Endothelial cell of umbilical vein (primary cell): Measurements from ENCODE around the gene RFESD. TPM values are rescaled to one million over a fixed set of nuclear protein-coding genes. Genes with fewer than 3 reads are reported as not detected.

ENCODE experiments used
- BruUV-seq: library from RNA; stranded (reverse); fragments of 400-500 nt; replicated peaks from 2 replicates; lab custom pipeline; 2021; lab: Mats Ljungman, UMichigan
- CTCF ChIA-PET: fragments of 300-600, 350-600 bp; sonication (Branson Sonifier 250); formaldehyde crosslinking; loops from one replicate; lab custom pipeline; 2021; ENCODE audit warnings: antibody characterized with exemption, inconsistent platforms; lab: Charles Lee
- POLR2A ChIA-PET: fragments of 300-600, 350-600 bp; sonication (Branson Sonifier 250); formaldehyde crosslinking; loops from one replicate; lab custom pipeline; 2021; ENCODE audit warnings: antibody characterized with exemption, inconsistent platforms; lab: Charles Lee
- DNase-seq: peaks from one replicate; pipeline ENCODE4 v3.0.0-alpha.2; 2011; ENCODE audit warnings: low read depth, low spot score
- FAIRE-seq: peaks from 2 replicates; lab custom pipeline; 2011; peaks lifted over from hg19 to GRCh38; lab: Jason Lieb, UNC
- H2AFZ ChIP-seq: 2 replicates; pipeline ENCODE4 v1.6.0; 2012; ENCODE audit warnings: low read depth, low read length, control low read depth, inconsistent platforms
- H3K27ac ChIP-seq: 2 replicates; pipeline ENCODE4 v1.5.1; 2011; ENCODE audit warnings: low read depth, mild to moderate bottlenecking, control low read depth, low read length, moderate library complexity; ENCODE audit not compliant: insufficient read depth
- H3K27me3 ChIP-seq, 2 experiments: 2 replicates each; pipeline versions ENCODE4 v1.6.0 to v1.6.1; 2011; ENCODE audit warnings: low read length in 2 of 2, mixed read lengths in 1 of 2; ENCODE audit not compliant: control insufficient read depth in 2 of 2, insufficient read depth in 2 of 2
- H3K36me3 ChIP-seq, 2 experiments: 2 replicates in 1 of 2; 3 replicates in 1 of 2; pipeline ENCODE4 v1.5.1; 2011; ENCODE audit warnings: low read length in 2 of 2, mild to moderate bottlenecking in 1 of 2, moderate library complexity in 1 of 2; ENCODE audit not compliant: control insufficient read depth in 2 of 2, insufficient read depth in 2 of 2; ENCODE audit errors: extremely low read depth in 1 of 2
- H3K4me1 ChIP-seq: 3 replicates; pipeline ENCODE4 v1.5.1; 2011; ENCODE audit warnings: mild to moderate bottlenecking, low read length; ENCODE audit not compliant: control insufficient read depth, insufficient read depth; ENCODE audit errors: extremely low read depth
- H3K4me2 ChIP-seq: 2 replicates; pipeline ENCODE4 v1.6.1; 2011; ENCODE audit warnings: low read length, control low read depth, mixed read lengths; ENCODE audit not compliant: insufficient read depth
- H3K4me3 ChIP-seq, 3 experiments: fragments of 200-600 bp in 1 of 3; sonication (generic), shearing (Covaris generic) in 1 of 3; replicated peaks in 1 of 3; 2 replicates each; pipeline ENCODE4 v1.5.1; 2011 to 2016; ENCODE audit warnings: control low read depth in 3 of 3, low read length in 3 of 3, mild to moderate bottlenecking in 2 of 3, inconsistent platforms in 1 of 3, low read depth in 1 of 3, moderate library complexity in 1 of 3; ENCODE audit not compliant: insufficient read depth in 1 of 3
- H3K79me2 ChIP-seq: 2 replicates; pipeline ENCODE4 v1.6.0; 2012; ENCODE audit warnings: low read length, inconsistent platforms; ENCODE audit not compliant: control insufficient read depth, insufficient read depth
- H3K9ac ChIP-seq: replicated peaks from 2 replicates; pipeline ENCODE3; 2011; ENCODE audit warnings: low read length, control low read depth; ENCODE audit not compliant: insufficient read depth; ENCODE audit errors: extremely low read depth
- H3K9me1 ChIP-seq: replicated peaks from 3 replicates; pipeline ENCODE4 v1.6.0; 2011; ENCODE audit warnings: mild to moderate bottlenecking, low read length; ENCODE audit not compliant: control insufficient read depth, insufficient read depth; ENCODE audit errors: extremely low read depth
- H3K9me3 ChIP-seq: replicated peaks from 2 replicates; pipeline ENCODE4 v1.5.1; 2012; ENCODE audit warnings: low read length, inconsistent platforms; ENCODE audit not compliant: control insufficient read depth, insufficient read depth
- H4K20me1 ChIP-seq: replicated peaks from 2 replicates; pipeline ENCODE3; 2011; ENCODE audit warnings: mild to moderate bottlenecking, low read length; ENCODE audit not compliant: control insufficient read depth, insufficient read depth; ENCODE audit errors: extremely low read depth
- CTCF ChIP-seq, 2 donors: IDR thresholded peaks; 1 replicate in 1 of 2; 2 replicates in 1 of 2; pipeline ENCODE4 v1.5.1; 2011; ENCODE audit warnings: low read length in 2 of 2, mild to moderate bottlenecking in 2 of 2, moderate library complexity in 2 of 2, control low read depth in 1 of 2, inconsistent platforms in 1 of 2, low read depth in 1 of 2; ENCODE audit not compliant: insufficient read depth in 1 of 2; ENCODE audit errors: extremely low read depth in 1 of 2
- EZH2 ChIP-seq: IDR thresholded peaks from 2 replicates; pipeline ENCODE4 v1.6.1; 2012; ENCODE audit warnings: borderline replicate concordance, low read depth, mild to moderate bottlenecking, moderate library complexity, low read length, inconsistent platforms; ENCODE audit not compliant: severe bottlenecking
- FOS ChIP-seq: IDR thresholded peaks from 2 replicates; pipeline ENCODE4 v1.6.1; 2011; ENCODE audit warnings: mild to moderate bottlenecking, low read length, moderate library complexity, borderline replicate concordance; ENCODE audit not compliant: insufficient read depth
- GATA2 ChIP-seq: IDR thresholded peaks from 2 replicates; pipeline ENCODE4 v1.7.0; 2011; ENCODE audit warnings: low read depth, mild to moderate bottlenecking, moderate library complexity, mixed read lengths, low read length; ENCODE audit not compliant: insufficient read length, insufficient read depth
- JUN ChIP-seq: IDR thresholded peaks from 2 replicates; pipeline ENCODE4 v1.6.1; 2011; ENCODE audit warnings: borderline replicate concordance, low read depth; ENCODE audit not compliant: insufficient read length, insufficient read depth
- MAX ChIP-seq: IDR thresholded peaks from 2 replicates; pipeline ENCODE4 v1.6.1; 2011; ENCODE audit not compliant: insufficient read depth, insufficient read length
- MYC ChIP-seq: IDR thresholded peaks from one replicate; pipeline ENCODE4 v1.6.1; 2011; ENCODE audit warnings: mild to moderate bottlenecking, low read depth, low read length
- POLR2A ChIP-seq: IDR thresholded peaks from 2 replicates; pipeline ENCODE4 v1.6.1; 2012; ENCODE audit warnings: low read depth, mild to moderate bottlenecking, control low read depth, low read length
- POLR2AphosphoS5 ChIP-seq: IDR thresholded peaks from 2 replicates; pipeline ENCODE4 v1.6.1; 2012; ENCODE audit warnings: low read depth, mild to moderate bottlenecking, control low read depth, low read length, moderate library complexity; ENCODE audit not compliant: insufficient read depth
- dilution Hi-C: fragments of 300-500 bp; cut with MboI; formaldehyde crosslinking; loops from one replicate; pipeline ENCODE4 v1.15.0; 2019; ENCODE audit warnings: low sequenced_read_pairs; ENCODE audit not compliant: extremely low pct_ligation_motif_present
- intact Hi-C: fragments of 100-400 bp; cut with micrococcal nuclease; formaldehyde crosslinking; loops from one replicate; pipeline ENCODE4 v1.10.0; 2022
- polyA plus RNA-seq, 4 experiments: library from polyadenylated mRNA; depleted of rRNA in 3 of 4; stranded (reverse) in 3 of 4; unstranded in 1 of 4; fragments of >200 nt; gene quantifications; 2 replicates each; pipeline versions ENCODE4 v1.2.1 to v1.2.3, GENCODE V29; 2011 to 2012; ENCODE audit warnings: missing spikeins in 1 of 4
- total RNA-seq: library from RNA; stranded (reverse); gene quantifications from 2 replicates; pipeline ENCODE4 v1.2.3, GENCODE V29; 2021

RFESD gene
- total and polyA plus RNA-seq, 2 donors (not counting 3 experiments of a cell fraction or from before 2014, with no cell fraction given): 0.88 to 2.0 TPM

- Histone ChIP-seq H3K79me2 (no peaks in the 10 kb centered on the region), H4K20me1 (no peaks in the 10 kb centered on the region), H3K4me3 (no peak overlapping the region), H3K9me3 (no peaks in the 10 kb centered on the region), H2AFZ (no peak overlapping the region), H3K4me1 (peaks cover 23% of the 10 kb centered on the region), H3K36me3 (no peaks in the 10 kb centered on the region), H3K27ac (no peak overlapping the region), H3K27me3 (no peaks in the 10 kb centered on the region), H3K9ac (no peak overlapping the region), H3K4me2 (no peak overlapping the region), H3K9me1 (no peaks in the 10 kb centered on the region)
- POLR2A ChIA-PET: no interaction called here
- BruUV-seq: no TSS peak
- dilution Hi-C loops: no loop called here
- CTCF ChIA-PET: interaction anchor here (3.3 to 4.8 kb wide), 3 partner anchors 20 to 114 kb away, joined by 11 to 56 read pairs (median 20); partner anchors contain the start of gene RFESD
- intact Hi-C loops: loop anchor here (2.0 kb wide), 1 partner anchor 63 kb away; the partner anchor contains the start of gene RHOBTB3
- FAIRE-seq: no peak
- TF ChIP-seq POLR2A (no peak), FOS (no peak), JUN (no peak), POLR2AphosphoS5 (no peak), CTCF (IDR thresholded peaks at IDR 0.05; ENCODE audit: extremely low read depth in 1 of 2, insufficient read depth in 1 of 2, low read depth in 1 of 2, low read length in 2 of 2) (no peak), MAX (no peak), MYC (no peak), GATA2 (no peak), EZH2 (no peak)
- DNase-seq: no peak
Observed at GRCh38 chr5:95667678-95668077, 21.1 kb downstream of the RFESD start.
